PC-9 (cell line): Measurements from ENCODE around the gene HOXC10.

ENCODE experiments used
- EZH2 ChIP-seq: fragments of 200-600 bp; sonication (generic); IDR thresholded peaks from 2 replicates; pipeline ENCODE4 v1.8.0; 2017; ENCODE audit warnings: antibody characterized with exemption, low read depth
- TF ChIP-seq, protein P1 (sequence below): fragments of 200-600 bp; sonication (generic); conservative IDR thresholded peaks from 2 replicates; pipeline ENCODE4 v1.6.1; 2017; ENCODE audit warnings: mixed run types, antibody characterized with exemption, mild to moderate bottlenecking, moderate library complexity

DNA sequence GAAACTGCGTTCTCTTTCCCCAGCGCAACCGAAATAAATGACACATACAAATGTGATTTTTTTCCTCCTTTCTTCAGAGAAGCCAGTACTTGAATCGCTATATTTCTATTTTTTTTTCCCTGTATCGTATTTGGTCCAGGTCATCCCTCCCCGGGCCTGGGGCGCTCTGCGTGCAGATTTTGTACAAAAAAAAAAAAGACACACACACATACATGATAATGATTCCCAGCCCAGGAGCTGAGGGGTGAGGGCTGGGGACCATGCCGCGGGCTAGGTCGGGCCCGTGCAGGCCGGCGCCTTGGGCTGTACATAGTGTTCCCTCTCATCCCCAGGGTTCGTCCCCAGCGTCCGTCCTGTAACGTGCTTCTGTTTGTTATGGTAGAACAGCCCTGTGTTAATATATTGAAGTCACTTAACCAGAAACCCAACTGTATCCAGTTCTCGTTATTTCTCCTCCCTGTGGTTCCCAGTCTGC is 18.0 kb downstream of the HOXC10 start:
- TF ChIP-seq, protein P1, sequence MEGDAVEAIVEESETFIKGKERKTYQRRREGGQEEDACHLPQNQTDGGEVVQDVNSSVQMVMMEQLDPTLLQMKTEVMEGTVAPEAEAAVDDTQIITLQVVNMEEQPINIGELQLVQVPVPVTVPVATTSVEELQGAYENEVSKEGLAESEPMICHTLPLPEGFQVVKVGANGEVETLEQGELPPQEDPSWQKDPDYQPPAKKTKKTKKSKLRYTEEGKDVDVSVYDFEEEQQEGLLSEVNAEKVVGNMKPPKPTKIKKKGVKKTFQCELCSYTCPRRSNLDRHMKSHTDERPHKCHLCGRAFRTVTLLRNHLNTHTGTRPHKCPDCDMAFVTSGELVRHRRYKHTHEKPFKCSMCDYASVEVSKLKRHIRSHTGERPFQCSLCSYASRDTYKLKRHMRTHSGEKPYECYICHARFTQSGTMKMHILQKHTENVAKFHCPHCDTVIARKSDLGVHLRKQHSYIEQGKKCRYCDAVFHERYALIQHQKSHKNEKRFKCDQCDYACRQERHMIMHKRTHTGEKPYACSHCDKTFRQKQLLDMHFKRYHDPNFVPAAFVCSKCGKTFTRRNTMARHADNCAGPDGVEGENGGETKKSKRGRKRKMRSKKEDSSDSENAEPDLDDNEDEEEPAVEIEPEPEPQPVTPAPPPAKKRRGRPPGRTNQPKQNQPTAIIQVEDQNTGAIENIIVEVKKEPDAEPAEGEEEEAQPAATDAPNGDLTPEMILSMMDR, result no peak
- TF ChIP-seq EZH2, result no peak
